ENCODE data around the gene H6PD.

H6PD gene

DNA sequence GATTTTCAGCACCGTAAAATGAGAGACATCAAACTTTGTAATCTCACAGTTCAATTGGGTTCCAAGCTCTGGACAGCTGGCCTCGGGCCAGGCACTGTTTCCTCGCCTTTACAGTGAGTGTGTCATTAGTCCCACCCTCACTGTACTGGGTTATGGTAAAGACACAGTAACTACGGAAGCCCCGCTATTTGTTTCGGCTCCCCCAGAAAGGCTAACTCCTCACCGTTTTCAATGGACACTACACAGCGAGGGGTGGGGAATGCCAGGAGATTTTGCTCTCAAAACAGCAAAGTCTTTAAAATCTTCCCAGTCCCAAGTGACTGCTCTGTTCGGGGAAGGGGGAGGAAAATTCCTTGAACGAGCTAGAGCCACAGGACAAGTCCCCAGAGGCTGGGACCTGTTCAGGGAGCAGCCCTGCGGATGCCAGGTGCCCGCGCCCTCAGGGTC lies 57.4 kb downstream of the H6PD start:
- TF ChIP-seq RAD21 (IDR thresholded peaks at IDR 0.05; ENCODE audit: low read depth) (no peak), NFIC (IDR thresholded peaks at IDR 0.05) (peak; percentile 60; the same call in 1 of the 2 replicates)

DNA sequence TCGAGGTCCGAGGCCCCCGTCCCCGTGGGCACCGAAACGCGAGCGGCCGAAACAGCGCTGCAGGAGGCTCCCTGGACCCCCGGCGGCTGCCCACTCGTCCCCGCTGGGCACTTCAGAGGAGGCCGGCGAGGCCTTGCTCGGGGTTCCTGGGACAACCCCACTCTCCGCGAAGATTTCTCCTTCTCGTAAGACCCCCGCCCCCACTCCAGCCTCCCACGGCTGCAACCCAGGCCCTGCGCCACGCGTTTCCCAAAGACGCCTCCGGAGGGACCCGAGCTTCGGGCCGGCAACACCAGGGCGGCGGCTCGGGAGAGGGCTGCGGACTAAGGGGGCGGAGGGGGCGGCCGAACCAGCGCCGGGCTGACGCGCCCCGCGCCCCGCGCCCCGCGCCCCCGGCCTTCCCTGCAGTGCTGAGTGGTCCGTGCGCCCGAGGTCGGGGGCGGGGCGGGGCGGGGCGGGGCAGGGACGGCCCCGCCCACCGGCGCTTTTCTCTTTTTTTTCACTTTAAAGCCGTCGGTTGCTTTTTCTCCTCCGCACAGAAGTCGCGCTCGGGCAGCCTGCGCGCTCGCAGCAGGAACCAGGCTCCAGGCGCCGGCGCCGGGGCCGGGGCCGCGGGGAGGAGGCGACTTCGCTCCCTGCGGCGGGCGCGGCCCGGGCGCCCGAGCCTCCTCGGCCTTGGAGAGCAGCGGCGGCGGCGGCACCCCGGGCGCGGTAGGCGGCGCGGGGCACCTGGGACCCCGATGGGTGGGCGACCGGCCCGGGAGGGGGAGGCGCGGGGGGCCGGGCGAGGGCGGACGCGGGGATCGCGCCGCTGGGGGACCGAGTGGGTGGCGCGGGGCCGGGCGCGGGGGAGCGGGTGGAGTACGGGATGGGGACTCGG lies 58.0 kb downstream of the H6PD start, which contains the start of gene SPSB1:
Gene SPSB1, plus strand, starts transcription at position 534 of the 880 bp plus-strand sequence. CDS start 62,998 bp downstream, outside the sequence.
- TF ChIP-seq TAF1 (IDR thresholded peaks at IDR 0.05; ENCODE audit: low read depth): peak; percentile 59; the same call in 1 of the 2 replicates
- TF ChIP-seq YY1 (IDR thresholded peaks at IDR 0.05; ENCODE audit: low read depth): no peak
- TF ChIP-seq ZBTB7A (IDR thresholded peaks at IDR 0.05; ENCODE audit: low read depth): peak; percentile 75; the same call in 1 of the 2 replicates

GRCh38 chr1:9293241-9293532 lies 58.6 kb downstream of the H6PD start:
- TF ChIP-seq ZBTB7A (IDR thresholded peaks at IDR 0.05; ENCODE audit: low read depth) (peak; percentile 57; the same call in 1 of the 2 replicates), TCF12 (IDR thresholded peaks at IDR 0.05; ENCODE audit: low read depth) (no peak)

- TF ChIP-seq CREB1 (IDR thresholded peaks at IDR 0.05; ENCODE audit: low read depth) (no peak), RAD21 (IDR thresholded peaks at IDR 0.05; ENCODE audit: low read depth) (no peak), CEBPB (IDR thresholded peaks at IDR 0.05) (no peak), EP300 (IDR thresholded peaks at IDR 0.05; ENCODE audit: borderline replicate concordance) (no peak), TEAD4 (IDR thresholded peaks at IDR 0.05) (no peak), YY1 (IDR thresholded peaks at IDR 0.05; ENCODE audit: low read depth) (no peak)
- TF ChIP-seq, protein P1, sequence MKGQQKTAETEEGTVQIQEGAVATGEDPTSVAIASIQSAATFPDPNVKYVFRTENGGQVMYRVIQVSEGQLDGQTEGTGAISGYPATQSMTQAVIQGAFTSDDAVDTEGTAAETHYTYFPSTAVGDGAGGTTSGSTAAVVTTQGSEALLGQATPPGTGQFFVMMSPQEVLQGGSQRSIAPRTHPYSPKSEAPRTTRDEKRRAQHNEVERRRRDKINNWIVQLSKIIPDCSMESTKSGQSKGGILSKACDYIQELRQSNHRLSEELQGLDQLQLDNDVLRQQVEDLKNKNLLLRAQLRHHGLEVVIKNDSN (IDR thresholded peaks at IDR 0.05): no peak
Observed at GRCh38 chr1:9293533-9294404, 59.2 kb downstream of the H6PD start.

- no peak for TF ChIP-seq TEAD4 (IDR thresholded peaks at IDR 0.05)
- TF ChIP-seq TAF1 (IDR thresholded peaks at IDR 0.05; ENCODE audit: low read depth): no peak
- no peak for TF ChIP-seq NFIC (IDR thresholded peaks at IDR 0.05)
- TF ChIP-seq, protein P1 (IDR thresholded peaks at IDR 0.05): no peak
- TF ChIP-seq EP300 (IDR thresholded peaks at IDR 0.05; ENCODE audit: borderline replicate concordance): no peak
- no peak for TF ChIP-seq MAX (IDR thresholded peaks at IDR 0.05)
- TF ChIP-seq YY1 (IDR thresholded peaks at IDR 0.05; ENCODE audit: low read depth): no peak
- TF ChIP-seq CREB1 (IDR thresholded peaks at IDR 0.05; ENCODE audit: low read depth): no peak
Observed at GRCh38 chr1:9294405-9294773, 59.8 kb downstream of the H6PD start.

DNA sequence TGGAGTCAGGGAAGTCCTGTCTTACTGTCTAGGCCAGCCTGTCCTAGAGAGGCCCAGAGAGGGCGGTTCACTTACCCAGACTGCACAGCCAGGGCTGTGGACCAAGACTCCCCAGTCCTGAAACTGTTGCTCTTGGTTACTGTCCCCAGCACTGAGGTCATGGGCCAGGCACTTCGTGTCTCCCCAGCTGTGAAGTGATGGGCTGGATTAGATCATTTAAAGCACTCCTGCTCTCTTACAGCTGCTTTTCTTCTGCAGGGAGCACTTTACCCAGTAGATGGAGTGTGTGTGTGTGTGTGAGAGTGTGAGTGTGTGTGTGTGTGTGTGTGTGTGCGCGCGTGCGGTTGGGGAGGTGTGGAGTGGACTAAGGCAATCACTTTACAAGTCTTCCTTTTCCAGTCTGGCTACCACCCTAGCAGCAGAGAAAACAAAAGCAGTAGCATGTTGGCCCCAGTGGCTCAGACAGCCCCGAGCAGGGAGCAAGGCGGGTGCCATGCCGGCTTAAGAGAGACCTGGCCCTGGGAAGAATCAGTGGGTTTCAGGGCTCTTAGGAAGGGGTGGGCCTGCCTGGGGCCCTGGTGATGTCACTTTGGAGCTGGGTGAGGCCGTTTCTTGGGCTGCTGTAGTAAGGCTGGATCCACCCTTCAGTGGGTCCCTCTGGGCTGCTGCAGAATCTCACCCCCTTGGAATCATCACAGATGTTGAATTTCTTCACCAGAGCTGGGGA lies 60.5 kb downstream of the H6PD start:
- no peak for TF ChIP-seq TEAD4 (IDR thresholded peaks at IDR 0.05)
- TF ChIP-seq NFIC (IDR thresholded peaks at IDR 0.05): no peak
- TF ChIP-seq REST (IDR thresholded peaks at IDR 0.05; ENCODE audit: low read depth): no peak
- no peak for TF ChIP-seq EGR1 (IDR thresholded peaks at IDR 0.05)
- TF ChIP-seq YY1 (IDR thresholded peaks at IDR 0.05; ENCODE audit: low read depth): no peak
- TF ChIP-seq, protein P1 (IDR thresholded peaks at IDR 0.05): no peak
- no peak for TF ChIP-seq TAF1 (IDR thresholded peaks at IDR 0.05; ENCODE audit: low read depth)
- TF ChIP-seq CREB1 (IDR thresholded peaks at IDR 0.05; ENCODE audit: low read depth): no peak

- TF ChIP-seq NFIC (IDR thresholded peaks at IDR 0.05): no peak
- TF ChIP-seq CREB1 (IDR thresholded peaks at IDR 0.05; ENCODE audit: low read depth): no peak
- TF ChIP-seq CEBPB (IDR thresholded peaks at IDR 0.05): no peak
- no peak for TF ChIP-seq MAX (IDR thresholded peaks at IDR 0.05)
- TF ChIP-seq TAF1 (IDR thresholded peaks at IDR 0.05; ENCODE audit: low read depth): no peak
- TF ChIP-seq EGR1 (IDR thresholded peaks at IDR 0.05): no peak
- no peak for TF ChIP-seq REST (IDR thresholded peaks at IDR 0.05; ENCODE audit: low read depth)
- no peak for TF ChIP-seq FOXM1 (IDR thresholded peaks at IDR 0.05; ENCODE audit: borderline replicate concordance, low read depth)
- no peak for TF ChIP-seq ZBTB7A (IDR thresholded peaks at IDR 0.05; ENCODE audit: low read depth)
- no peak for TF ChIP-seq EP300 (IDR thresholded peaks at IDR 0.05; ENCODE audit: borderline replicate concordance)
- TF ChIP-seq YY1 (IDR thresholded peaks at IDR 0.05; ENCODE audit: low read depth): no peak
- TF ChIP-seq, protein P1 (IDR thresholded peaks at IDR 0.05): no peak
Observed at GRCh38 chr1:9295884-9296283, 61.3 kb downstream of the H6PD start.

Measured in Ishikawa (cell line).